Measurements from ENCODE around the gene CACNB1. TPM values are rescaled to one million over a fixed set of nuclear protein-coding genes. Genes with fewer than 3 reads are reported as not detected.

CACNB1 gene
- total and polyA plus RNA-seq, 10 of the 15 experiments (the other 5 are each of a cell fraction or from before 2014, with no cell fraction given) = 0.06 to 15.6 (median 6.3) TPM

- TF ChIP-seq HDAC2 (IDR thresholded peaks at IDR 0.05) (no peak), SKIL (IDR thresholded peaks at IDR 0.05; ENCODE audit: low read depth, poor library complexity, severe bottlenecking) (no peak), EED (IDR thresholded peaks at IDR 0.05; ENCODE audit: low read depth) (0 out of 2 replicates have a peak, but pooled peaks have one; percentile 3), RAD21 (IDR thresholded peaks at IDR 0.05; ENCODE audit: insufficient read depth, low read depth, low read length) (peak; percentile 90), NR2C1 (IDR thresholded peaks at IDR 0.05) (no peak), CREM (IDR thresholded peaks at IDR 0.05; ENCODE audit: low read depth) (no peak), SIN3A (IDR thresholded peaks at IDR 0.05; ENCODE audit: low read depth, low read length) (no peak), JUNB (IDR thresholded peaks at IDR 0.05) (no peak), NBN (IDR thresholded peaks at IDR 0.05) (no peak), EP300 (IDR thresholded peaks at IDR 0.05; ENCODE audit: borderline replicate concordance in 1 of 2, control insufficient read depth in 1 of 2, low read depth in 2 of 2, low read length in 2 of 2) (no peak), CHD1 (IDR thresholded peaks at IDR 0.05; ENCODE audit: low read depth, low read length) (no peak), DPF2 (IDR thresholded peaks at IDR 0.05) (no peak), CTCF (IDR thresholded peaks at IDR 0.05 in 2 of 3, conservative IDR thresholded peaks at IDR 0.05 in 1 of 3; ENCODE audit: control insufficient read depth in 2 of 3, extremely low read depth in 1 of 3, insufficient read depth in 1 of 3, low read depth in 3 of 3, low read length in 3 of 3) (peak; percentile 90 to 97 (median 94); a peak in 5 of 6 replicates), ZNF24 (IDR thresholded peaks at IDR 0.05) (no peak), PAX8 (IDR thresholded peaks at IDR 0.05) (no peak), GATAD2B (conservative IDR thresholded peaks at IDR 0.05; ENCODE audit: low read depth) (no peak), E2F8 (IDR thresholded peaks at IDR 0.05; ENCODE audit: low read depth, partially characterized antibody) (no peak)
- TF ChIP-seq, protein P1, sequence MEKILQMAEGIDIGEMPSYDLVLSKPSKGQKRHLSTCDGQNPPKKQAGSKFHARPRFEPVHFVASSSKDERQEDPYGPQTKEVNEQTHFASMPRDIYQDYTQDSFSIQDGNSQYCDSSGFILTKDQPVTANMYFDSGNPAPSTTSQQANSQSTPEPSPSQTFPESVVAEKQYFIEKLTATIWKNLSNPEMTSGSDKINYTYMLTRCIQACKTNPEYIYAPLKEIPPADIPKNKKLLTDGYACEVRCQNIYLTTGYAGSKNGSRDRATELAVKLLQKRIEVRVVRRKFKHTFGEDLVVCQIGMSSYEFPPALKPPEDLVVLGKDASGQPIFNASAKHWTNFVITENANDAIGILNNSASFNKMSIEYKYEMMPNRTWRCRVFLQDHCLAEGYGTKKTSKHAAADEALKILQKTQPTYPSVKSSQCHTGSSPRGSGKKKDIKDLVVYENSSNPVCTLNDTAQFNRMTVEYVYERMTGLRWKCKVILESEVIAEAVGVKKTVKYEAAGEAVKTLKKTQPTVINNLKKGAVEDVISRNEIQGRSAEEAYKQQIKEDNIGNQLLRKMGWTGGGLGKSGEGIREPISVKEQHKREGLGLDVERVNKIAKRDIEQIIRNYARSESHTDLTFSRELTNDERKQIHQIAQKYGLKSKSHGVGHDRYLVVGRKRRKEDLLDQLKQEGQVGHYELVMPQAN (conservative IDR thresholded peaks at IDR 0.05) = no peak
- TF ChIP-seq, protein P2, sequence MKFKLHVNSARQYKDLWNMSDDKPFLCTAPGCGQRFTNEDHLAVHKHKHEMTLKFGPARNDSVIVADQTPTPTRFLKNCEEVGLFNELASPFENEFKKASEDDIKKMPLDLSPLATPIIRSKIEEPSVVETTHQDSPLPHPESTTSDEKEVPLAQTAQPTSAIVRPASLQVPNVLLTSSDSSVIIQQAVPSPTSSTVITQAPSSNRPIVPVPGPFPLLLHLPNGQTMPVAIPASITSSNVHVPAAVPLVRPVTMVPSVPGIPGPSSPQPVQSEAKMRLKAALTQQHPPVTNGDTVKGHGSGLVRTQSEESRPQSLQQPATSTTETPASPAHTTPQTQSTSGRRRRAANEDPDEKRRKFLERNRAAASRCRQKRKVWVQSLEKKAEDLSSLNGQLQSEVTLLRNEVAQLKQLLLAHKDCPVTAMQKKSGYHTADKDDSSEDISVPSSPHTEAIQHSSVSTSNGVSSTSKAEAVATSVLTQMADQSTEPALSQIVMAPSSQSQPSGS (IDR thresholded peaks at IDR 0.05; ENCODE audit: low read length) = no peak
Measured at GRCh38 chr17:39244600-39245570, 47.4 kb upstream of the CACNB1 start (continued).
